CD4-positive, alpha-beta T cell (primary cell): Measurements from ENCODE around the gene ZNF790. TPM values are rescaled to one million over a fixed set of nuclear protein-coding genes. Genes with fewer than 3 reads are reported as not detected.
A peak's percentile ranks its signal among the peaks of the same experiment; 100 is the strongest.

Experiments
- ATAC-seq: fragments of 200-7000 bp; cut with Tn5 transposase; one replicate; pipeline ENCODE4 v1.10.0; 2022; ENCODE audit warnings: mild to moderate bottlenecking; ENCODE audit not compliant: poor library complexity
- CTCF ChIA-PET: fragments of 350-600 bp; sonication (Branson Sonifier 250); formaldehyde crosslinking; loops from one replicate; lab custom pipeline; 2021; ENCODE audit warnings: antibody characterized with exemption, inconsistent platforms; lab: Charles Lee
- POLR2A ChIA-PET: fragments of 350-600 bp; sonication (Branson Sonifier 250); formaldehyde crosslinking; loops from one replicate; lab custom pipeline; 2021; ENCODE audit warnings: antibody characterized with exemption, inconsistent platforms; lab: Charles Lee
- DNase-seq, 14 experiments: peaks; one replicate each; pipeline ENCODE4 v3.0.0-alpha.2; 2013 to 2020; ENCODE audit warnings: mixed read lengths in 2 of 14
- H3K27ac ChIP-seq, 2 donors: one replicate each; pipeline versions ENCODE4 v1.5.1 to v1.7.0; 2013; ENCODE audit warnings: low read length in 2 of 2, low read depth in 1 of 2, mild to moderate bottlenecking in 1 of 2
- H3K27me3 ChIP-seq, 2 experiments: 1 replicate in 1 of 2; 2 replicates in 1 of 2; pipeline versions ENCODE4 v1.6.1 to v1.7.0; 2013; ENCODE audit warnings: low read length in 2 of 2, control low read depth in 1 of 2, mild to moderate bottlenecking in 1 of 2, moderate library complexity in 1 of 2; ENCODE audit not compliant: insufficient read depth in 2 of 2, control insufficient read depth in 1 of 2
- H3K36me3 ChIP-seq: one replicate; pipeline ENCODE4 v1.6.1; 2013; ENCODE audit warnings: low read length, control low read depth; ENCODE audit not compliant: insufficient read depth
- H3K4me1 ChIP-seq: one replicate; pipeline ENCODE4 v1.6.1; 2013; ENCODE audit warnings: low read length, control low read depth; ENCODE audit not compliant: insufficient read depth
- H3K4me3 ChIP-seq: one replicate; pipeline ENCODE4 v1.5.1; 2013; ENCODE audit warnings: mild to moderate bottlenecking, low read length, moderate library complexity
- H3K9me3 ChIP-seq, 2 experiments: 1 replicate in 1 of 2; 2 replicates in 1 of 2; pipeline versions ENCODE4 v1.6.1 to v1.7.0; 2013; ENCODE audit warnings: low read length in 2 of 2, mild to moderate bottlenecking in 2 of 2, control low read depth in 1 of 2, moderate library complexity in 1 of 2; ENCODE audit not compliant: control insufficient read depth in 1 of 2, insufficient read depth in 1 of 2
- H3K27ac Mint-ChIP-seq: one replicate; pipeline ENCODE4 v1.8.0; 2020; ENCODE audit warnings: mixed read lengths
- H3K27me3 Mint-ChIP-seq: one replicate; pipeline ENCODE4 v1.8.0; 2021; ENCODE audit warnings: mixed read lengths
- H3K36me3 Mint-ChIP-seq: one replicate; pipeline ENCODE4 v1.8.0; 2021; ENCODE audit warnings: low read depth, mixed read lengths
- H3K4me1 Mint-ChIP-seq: one replicate; pipeline ENCODE4 v1.8.0; 2021; ENCODE audit warnings: low read depth, mixed read lengths
- H3K4me3 Mint-ChIP-seq: one replicate; pipeline ENCODE4 v1.8.0; 2020; ENCODE audit warnings: mild to moderate bottlenecking, mixed read lengths
- H3K9me3 Mint-ChIP-seq: one replicate; pipeline ENCODE4 v1.8.0; 2020; ENCODE audit warnings: mixed read lengths
- CTCF ChIP-seq: fragments of 200-600 bp; IDR thresholded peaks from one replicate; pipeline ENCODE4 v1.8.0; 2022; ENCODE audit warnings: antibody characterized with exemption, mild to moderate bottlenecking
- intact Hi-C, 2 experiments: fragments of 100-400 bp; cut with DNase I in 1 of 2; cut with micrococcal nuclease in 1 of 2; formaldehyde crosslinking; loops; one replicate each; pipeline versions ENCODE4 v1.15.1 to v1.9.0; 2023 to 2025; cut with DNase I, micrococcal nuclease
- total RNA-seq, 174 experiments: library from RNA in 2 of 174; stranded (reverse) in 2 of 174; gene quantifications; one replicate each; pipeline ENCODE4 v1.2.3 and lab custom pipeline; 2021 to 2026

The ZNF790 gene
- total RNA-seq, 2 experiments from 2014 or later = 2.9 to 3.5 TPM

- Mint-ChIP-seq H3K9me3 (peaks cover 9% of the 10 kb centered on the region), H3K27me3 (no peaks in the 10 kb centered on the region), H3K36me3 (peaks cover 21% of the 10 kb centered on the region), H3K4me1 (peaks cover 15% of the 10 kb centered on the region), H3K4me3 (no peak overlapping the region), H3K27ac (no peak overlapping the region)
- H3K4me3 ChIP-seq = no peak overlapping the region
- POLR2A ChIA-PET = interaction anchor here (3.4 kb wide), 1 partner anchor 78 kb away, joined by 26 read pairs; the partner anchor contains the start of gene ZNF850
- CTCF ChIA-PET = interaction anchor here (2.3 kb wide), 1 partner anchor 14 kb away, joined by 13 read pairs; the partner anchor contains the start of gene ZNF790
- peaks cover 29% of the 10 kb centered on the region for H3K4me1 ChIP-seq
- peaks cover 19% of the 10 kb centered on the region for H3K36me3 ChIP-seq
- no peak overlapping the region for H3K27ac ChIP-seq
- no peak for ATAC-seq
- intact Hi-C loops = loop anchor here (2.0 to 10.0 kb wide), 8 partner anchors 65 to 737 kb away; partner anchors contain the start of genes ZNF461 (in 2 of the 2), OVOL3 (in 1 of the 2), POLR2I (in 1 of the 2) and TBCB (in 1 of the 2)
- peaks cover 10 to 22% of the 10 kb centered on the region in 2 experiments for H3K9me3 ChIP-seq
- H3K27me3 ChIP-seq = no peaks in the 10 kb centered on the region
- no peak for DNase-seq
- TF ChIP-seq CTCF = no peak
Measured at GRCh38 chr19:36851898-36852297, 13.7 kb upstream of the ZNF790 start.

GRCh38 chr19:36850559-36851442, 12.6 kb upstream of the ZNF790 start, which contains the start of gene ZNF345:
Gene ZNF345, plus strand, starts transcription at chr19:36850876. Its CDS starts 25,955 bp downstream, at chr19:36876831.
- CTCF ChIA-PET = interaction anchor here (0.7 to 2.6 kb wide), 8 partner anchors 10 to 472 kb away, joined by 3 to 13 read pairs (median 4); partner anchors contain the start of genes ZFP14, ZNF420, ZNF566 and ZNF790
- intact Hi-C loops = loop anchor here (1.0 to 10.0 kb wide), 16 partner anchors 12 to 736 kb away; partner anchors contain the start of genes ZNF461 (in 2 of the 2), ZNF568 (in 2 of the 2), ZNF790 (in 2 of the 2) and ZNF829 (in 2 of the 2)
- TF ChIP-seq CTCF = no peak
- ATAC-seq (peak; percentile 81), DNase-seq (peak; percentile 69 to 94 (median 79))
- no peaks in the 10 kb centered on the region for H3K27me3 Mint-ChIP-seq
- H3K4me1 Mint-ChIP-seq = peaks cover 15% of the 10 kb centered on the region
- no peaks in the 10 kb centered on the region for H3K27me3 ChIP-seq
- H3K36me3 ChIP-seq = peaks cover 10% of the 10 kb centered on the region
- H3K9me3 ChIP-seq = peaks cover 4 to 22% of the 10 kb centered on the region in 2 experiments
- peak within 1 kb of the TSS; percentile 83 for H3K4me3 ChIP-seq
- peaks cover 21% of the 10 kb centered on the region for H3K36me3 Mint-ChIP-seq
- no peak within 1 kb of the TSS for H3K27ac Mint-ChIP-seq
- peaks cover 8% of the 10 kb centered on the region for H3K9me3 Mint-ChIP-seq
- H3K4me1 ChIP-seq = peaks cover 29% of the 10 kb centered on the region
- H3K4me3 Mint-ChIP-seq = no peak within 1 kb of the TSS
- H3K27ac ChIP-seq = peak within 1 kb of the TSS; percentile 71 to 86
- POLR2A ChIA-PET = interaction anchor here (0.6 to 3.4 kb wide), 31 partner anchors 8 to 841 kb away, joined by 3 to 167 read pairs (median 5); partner anchors contain the start of genes POLR2I, ZFP14, ZFP30 and ZNF146
